HCT116 (cell line): ENCODE results near the gene FLT3.

ENCODE experiments used
- EZH2 ChIP-seq: fragments of 200-600 bp; sonication (generic); IDR thresholded peaks from 2 replicates; pipeline ENCODE4 v1.6.1; 2017; ENCODE audit warnings: antibody characterized with exemption, mixed run types
- FOSL1 ChIP-seq: IDR thresholded peaks from 2 replicates; pipeline ENCODE4 v1.6.1; 2012; ENCODE audit warnings: low read depth
- JUND ChIP-seq: IDR thresholded peaks from 2 replicates; pipeline ENCODE4 v1.6.1; 2012
- POLR2A ChIP-seq: IDR thresholded peaks from 2 replicates; pipeline ENCODE4 v1.7.0; 2011; ENCODE audit warnings: borderline replicate concordance; ENCODE audit not compliant: insufficient read depth, insufficient read length; ENCODE audit errors: extremely low read depth
- POLR2AphosphoS5 ChIP-seq: IDR thresholded peaks from 2 replicates; pipeline ENCODE4 v1.6.1; 2011; ENCODE audit warnings: mild to moderate bottlenecking, low read depth, low read length, moderate library complexity
- YY1 ChIP-seq: IDR thresholded peaks from 2 replicates; pipeline ENCODE4 v1.6.1; 2011; ENCODE audit warnings: low read length, low read depth, moderate library complexity, mild to moderate bottlenecking; ENCODE audit not compliant: insufficient replicate concordance; ENCODE audit errors: extremely low read depth
- ZFX ChIP-seq: fragments of 450-650 bp; IDR thresholded peaks from 2 replicates; pipeline ENCODE4 v1.6.1; 2017
- ZNF274 ChIP-seq: fragments of 200-500 bp; sonication (Bioruptor generic); IDR thresholded peaks from 2 replicates; pipeline ENCODE4 v1.6.1; 2014; ENCODE audit warnings: mild to moderate bottlenecking, low read depth, low read length, inconsistent platforms
- TF ChIP-seq, protein P1 (sequence below), 3 experiments: fragments of 200-600 bp in 1 of 3; sonication (generic) in 1 of 3; IDR thresholded peaks in 2 of 3; conservative IDR thresholded peaks in 1 of 3; 2 replicates each; pipeline ENCODE4 v1.5.1; 2012 to 2017; ENCODE audit warnings: low read depth in 2 of 3, low read length in 2 of 3, antibody characterized with exemption in 1 of 3, borderline replicate concordance in 1 of 3, control low read depth in 1 of 3, mild to moderate bottlenecking in 1 of 3, mixed read lengths in 1 of 3, mixed run types in 1 of 3, moderate library complexity in 1 of 3; ENCODE audit not compliant: insufficient read depth in 1 of 3
- TF ChIP-seq, protein P2 (sequence below): IDR thresholded peaks from 2 replicates; pipeline ENCODE4 v1.6.1; 2012
- TF ChIP-seq, protein P3 (sequence below): IDR thresholded peaks from 2 replicates; pipeline ENCODE4 v1.6.1; 2011; ENCODE audit warnings: mild to moderate bottlenecking, low read length, moderate library complexity; ENCODE audit not compliant: insufficient replicate concordance; ENCODE audit errors: extremely low read depth
- TF ChIP-seq, protein P4 (sequence below): IDR thresholded peaks from 2 replicates; pipeline ENCODE4 v1.6.1; 2012
- TF ChIP-seq, protein P5 (sequence below): IDR thresholded peaks from 2 replicates; pipeline ENCODE4 v1.6.1; 2012; ENCODE audit warnings: low read depth

DNA sequence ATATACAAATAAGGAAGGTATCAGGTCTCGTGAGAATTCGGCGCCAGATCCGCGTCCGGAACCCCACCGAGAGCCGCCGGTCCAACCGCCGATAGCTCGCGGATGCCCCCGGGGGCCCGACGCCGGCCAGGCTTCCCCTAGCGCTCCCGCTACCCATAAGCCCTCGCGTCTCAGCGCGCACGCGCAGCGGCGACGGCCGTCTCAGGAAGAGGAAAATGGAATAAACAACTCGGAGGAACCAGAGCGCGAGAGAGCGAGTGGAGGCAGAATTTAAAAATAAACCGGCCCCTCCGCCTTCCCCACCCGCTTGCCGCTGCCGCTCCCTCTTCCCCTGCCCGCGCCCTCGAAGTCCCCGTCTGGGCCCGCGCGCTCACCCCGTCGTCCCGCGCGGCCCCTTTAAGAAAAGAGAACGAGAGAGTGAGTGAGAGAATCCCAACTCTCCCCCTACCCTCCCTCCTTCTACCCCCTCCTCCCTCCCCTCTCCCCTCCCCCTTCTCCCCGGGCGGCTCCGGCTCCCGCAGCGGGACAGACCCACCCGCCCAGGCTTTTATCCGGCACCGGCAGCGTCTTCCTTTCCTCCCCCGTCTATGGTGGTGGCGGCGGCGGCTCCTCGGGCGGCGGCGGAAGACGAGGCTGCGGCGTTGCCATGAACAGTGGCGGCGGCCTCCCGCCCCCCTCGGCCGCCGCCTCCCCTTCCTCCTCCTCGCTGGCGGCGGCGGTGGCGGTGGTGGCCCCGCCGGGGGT, 37.8 kb upstream of the FLT3 start, which contains the start of gene PAN3:
- TF ChIP-seq, protein P1, sequence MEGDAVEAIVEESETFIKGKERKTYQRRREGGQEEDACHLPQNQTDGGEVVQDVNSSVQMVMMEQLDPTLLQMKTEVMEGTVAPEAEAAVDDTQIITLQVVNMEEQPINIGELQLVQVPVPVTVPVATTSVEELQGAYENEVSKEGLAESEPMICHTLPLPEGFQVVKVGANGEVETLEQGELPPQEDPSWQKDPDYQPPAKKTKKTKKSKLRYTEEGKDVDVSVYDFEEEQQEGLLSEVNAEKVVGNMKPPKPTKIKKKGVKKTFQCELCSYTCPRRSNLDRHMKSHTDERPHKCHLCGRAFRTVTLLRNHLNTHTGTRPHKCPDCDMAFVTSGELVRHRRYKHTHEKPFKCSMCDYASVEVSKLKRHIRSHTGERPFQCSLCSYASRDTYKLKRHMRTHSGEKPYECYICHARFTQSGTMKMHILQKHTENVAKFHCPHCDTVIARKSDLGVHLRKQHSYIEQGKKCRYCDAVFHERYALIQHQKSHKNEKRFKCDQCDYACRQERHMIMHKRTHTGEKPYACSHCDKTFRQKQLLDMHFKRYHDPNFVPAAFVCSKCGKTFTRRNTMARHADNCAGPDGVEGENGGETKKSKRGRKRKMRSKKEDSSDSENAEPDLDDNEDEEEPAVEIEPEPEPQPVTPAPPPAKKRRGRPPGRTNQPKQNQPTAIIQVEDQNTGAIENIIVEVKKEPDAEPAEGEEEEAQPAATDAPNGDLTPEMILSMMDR (IDR thresholded peaks at IDR 0.05 in 2 of 3, conservative IDR thresholded peaks at IDR 0.05 in 1 of 3; ENCODE audit: borderline replicate concordance in 1 of 3, insufficient read depth in 1 of 3, low read depth in 2 of 3, low read length in 2 of 3), result no peak
- TF ChIP-seq ZFX (no peak), JUND (no peak), POLR2A (peak; percentile 76), POLR2AphosphoS5 (peak; percentile 89), YY1 (no peak), ZNF274 (no peak), EZH2 (no peak), FOSL1 (no peak)
- TF ChIP-seq, protein P2, sequence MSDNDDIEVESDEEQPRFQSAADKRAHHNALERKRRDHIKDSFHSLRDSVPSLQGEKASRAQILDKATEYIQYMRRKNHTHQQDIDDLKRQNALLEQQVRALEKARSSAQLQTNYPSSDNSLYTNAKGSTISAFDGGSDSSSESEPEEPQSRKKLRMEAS, result peak; percentile 63
- TF ChIP-seq, protein P3, sequence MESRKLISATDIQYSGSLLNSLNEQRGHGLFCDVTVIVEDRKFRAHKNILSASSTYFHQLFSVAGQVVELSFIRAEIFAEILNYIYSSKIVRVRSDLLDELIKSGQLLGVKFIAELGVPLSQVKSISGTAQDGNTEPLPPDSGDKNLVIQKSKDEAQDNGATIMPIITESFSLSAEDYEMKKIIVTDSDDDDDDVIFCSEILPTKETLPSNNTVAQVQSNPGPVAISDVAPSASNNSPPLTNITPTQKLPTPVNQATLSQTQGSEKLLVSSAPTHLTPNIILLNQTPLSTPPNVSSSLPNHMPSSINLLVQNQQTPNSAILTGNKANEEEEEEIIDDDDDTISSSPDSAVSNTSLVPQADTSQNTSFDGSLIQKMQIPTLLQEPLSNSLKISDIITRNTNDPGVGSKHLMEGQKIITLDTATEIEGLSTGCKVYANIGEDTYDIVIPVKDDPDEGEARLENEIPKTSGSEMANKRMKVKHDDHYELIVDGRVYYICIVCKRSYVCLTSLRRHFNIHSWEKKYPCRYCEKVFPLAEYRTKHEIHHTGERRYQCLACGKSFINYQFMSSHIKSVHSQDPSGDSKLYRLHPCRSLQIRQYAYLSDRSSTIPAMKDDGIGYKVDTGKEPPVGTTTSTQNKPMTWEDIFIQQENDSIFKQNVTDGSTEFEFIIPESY, result peak; percentile 11
- TF ChIP-seq, protein P4, sequence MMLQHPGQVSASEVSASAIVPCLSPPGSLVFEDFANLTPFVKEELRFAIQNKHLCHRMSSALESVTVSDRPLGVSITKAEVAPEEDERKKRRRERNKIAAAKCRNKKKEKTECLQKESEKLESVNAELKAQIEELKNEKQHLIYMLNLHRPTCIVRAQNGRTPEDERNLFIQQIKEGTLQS, result no peak
- TF ChIP-seq, protein P5, sequence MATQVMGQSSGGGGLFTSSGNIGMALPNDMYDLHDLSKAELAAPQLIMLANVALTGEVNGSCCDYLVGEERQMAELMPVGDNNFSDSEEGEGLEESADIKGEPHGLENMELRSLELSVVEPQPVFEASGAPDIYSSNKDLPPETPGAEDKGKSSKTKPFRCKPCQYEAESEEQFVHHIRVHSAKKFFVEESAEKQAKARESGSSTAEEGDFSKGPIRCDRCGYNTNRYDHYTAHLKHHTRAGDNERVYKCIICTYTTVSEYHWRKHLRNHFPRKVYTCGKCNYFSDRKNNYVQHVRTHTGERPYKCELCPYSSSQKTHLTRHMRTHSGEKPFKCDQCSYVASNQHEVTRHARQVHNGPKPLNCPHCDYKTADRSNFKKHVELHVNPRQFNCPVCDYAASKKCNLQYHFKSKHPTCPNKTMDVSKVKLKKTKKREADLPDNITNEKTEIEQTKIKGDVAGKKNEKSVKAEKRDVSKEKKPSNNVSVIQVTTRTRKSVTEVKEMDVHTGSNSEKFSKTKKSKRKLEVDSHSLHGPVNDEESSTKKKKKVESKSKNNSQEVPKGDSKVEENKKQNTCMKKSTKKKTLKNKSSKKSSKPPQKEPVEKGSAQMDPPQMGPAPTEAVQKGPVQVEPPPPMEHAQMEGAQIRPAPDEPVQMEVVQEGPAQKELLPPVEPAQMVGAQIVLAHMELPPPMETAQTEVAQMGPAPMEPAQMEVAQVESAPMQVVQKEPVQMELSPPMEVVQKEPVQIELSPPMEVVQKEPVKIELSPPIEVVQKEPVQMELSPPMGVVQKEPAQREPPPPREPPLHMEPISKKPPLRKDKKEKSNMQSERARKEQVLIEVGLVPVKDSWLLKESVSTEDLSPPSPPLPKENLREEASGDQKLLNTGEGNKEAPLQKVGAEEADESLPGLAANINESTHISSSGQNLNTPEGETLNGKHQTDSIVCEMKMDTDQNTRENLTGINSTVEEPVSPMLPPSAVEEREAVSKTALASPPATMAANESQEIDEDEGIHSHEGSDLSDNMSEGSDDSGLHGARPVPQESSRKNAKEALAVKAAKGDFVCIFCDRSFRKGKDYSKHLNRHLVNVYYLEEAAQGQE, result no peak
